Progenitor cell of endocrine pancreas (in vitro differentiated cells): ENCODE results near the gene CA5A. TPM values are rescaled to one million over a fixed set of nuclear protein-coding genes. Genes with fewer than 3 reads are reported as not detected.

Experiments used
- DNase-seq: peaks from one replicate; pipeline ENCODE4 v3.0.0; 2021; ENCODE audit warnings: low spot score; ENCODE audit not compliant: unreplicated experiment
- H3K27ac Mint-ChIP-seq: 2 replicates; pipeline ENCODE4 v1.8.0; 2021; ENCODE audit warnings: mild to moderate bottlenecking, moderate library complexity, mixed read lengths
- H3K27me3 Mint-ChIP-seq: 2 replicates; pipeline ENCODE4 v1.8.0; 2021; ENCODE audit warnings: mixed read lengths
- H3K36me3 Mint-ChIP-seq: 2 replicates; pipeline ENCODE4 v1.8.0; 2022; ENCODE audit warnings: mixed read lengths; ENCODE audit not compliant: insufficient read depth
- H3K4me1 Mint-ChIP-seq: 2 replicates; pipeline ENCODE4 v1.8.0; 2021; ENCODE audit warnings: low read depth, mixed read lengths
- H3K4me3 Mint-ChIP-seq: 2 replicates; pipeline ENCODE4 v1.8.0; 2021; ENCODE audit warnings: low read depth, mild to moderate bottlenecking, moderate library complexity, mixed read lengths
- H3K9me3 Mint-ChIP-seq: 2 replicates; pipeline ENCODE4 v1.8.0; 2021; ENCODE audit warnings: low read depth, mixed read lengths
- total RNA-seq: library from RNA; stranded (reverse); gene quantifications from 2 replicates; pipeline ENCODE4 v1.2.1, GENCODE V29; 2021
- TF ChIP-seq, protein P1 (sequence below): fragments of 200-600 bp; sonication (generic); IDR thresholded peaks from one replicate; pipeline ENCODE4 v1.5.0; 2021; ENCODE audit warnings: antibody characterized with exemption, mild to moderate bottlenecking; ENCODE audit not compliant: unreplicated experiment

The CA5A gene
- total RNA-seq, 1 donor from 2014 or later = 0.36 TPM

DNA sequence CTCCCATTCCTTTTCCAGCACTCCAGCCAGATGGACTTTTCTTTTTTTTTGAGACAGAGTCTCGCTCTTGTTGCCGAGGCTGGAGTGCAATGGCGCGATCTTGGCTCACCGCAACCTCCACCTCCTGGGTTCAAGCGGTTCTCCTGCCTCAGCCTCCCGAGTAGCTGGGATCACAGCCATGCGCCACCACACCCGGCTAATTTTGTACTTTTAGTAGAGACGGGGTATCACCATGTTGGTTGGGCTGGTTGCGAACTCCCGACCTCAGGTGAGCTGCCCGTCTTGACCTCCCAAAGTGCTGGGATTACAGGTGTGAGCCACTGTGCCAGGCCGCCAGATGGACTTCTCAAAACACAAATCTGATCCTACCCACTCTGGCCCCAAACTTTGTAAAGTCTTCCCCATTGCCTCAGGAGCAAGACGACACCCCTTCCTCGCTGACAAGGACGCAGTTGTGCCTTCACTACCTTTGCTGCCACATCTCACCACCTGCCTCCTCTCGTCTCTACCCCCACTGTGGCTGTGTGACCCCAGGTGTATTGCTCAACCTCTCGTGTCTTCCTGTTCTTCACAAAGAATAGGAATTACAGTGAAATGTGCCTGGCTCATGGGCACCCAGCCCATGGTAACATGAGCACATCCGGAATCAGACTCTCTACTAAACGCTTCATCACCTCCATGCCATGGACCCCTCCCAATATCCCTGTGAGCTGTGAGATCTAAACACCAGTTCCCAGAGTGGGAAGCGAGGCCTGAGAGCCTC lies 11.2 kb upstream of the CA5A start:
- Mint-ChIP-seq H3K4me3 (no peak overlapping the region), H3K4me1 (peaks cover 40% of the 10 kb centered on the region), H3K27ac (peak overlapping the region; percentile 99), H3K9me3 (no peaks in the 10 kb centered on the region), H3K27me3 (no peaks in the 10 kb centered on the region), H3K36me3 (peaks cover 3% of the 10 kb centered on the region)
- TF ChIP-seq, protein P1, sequence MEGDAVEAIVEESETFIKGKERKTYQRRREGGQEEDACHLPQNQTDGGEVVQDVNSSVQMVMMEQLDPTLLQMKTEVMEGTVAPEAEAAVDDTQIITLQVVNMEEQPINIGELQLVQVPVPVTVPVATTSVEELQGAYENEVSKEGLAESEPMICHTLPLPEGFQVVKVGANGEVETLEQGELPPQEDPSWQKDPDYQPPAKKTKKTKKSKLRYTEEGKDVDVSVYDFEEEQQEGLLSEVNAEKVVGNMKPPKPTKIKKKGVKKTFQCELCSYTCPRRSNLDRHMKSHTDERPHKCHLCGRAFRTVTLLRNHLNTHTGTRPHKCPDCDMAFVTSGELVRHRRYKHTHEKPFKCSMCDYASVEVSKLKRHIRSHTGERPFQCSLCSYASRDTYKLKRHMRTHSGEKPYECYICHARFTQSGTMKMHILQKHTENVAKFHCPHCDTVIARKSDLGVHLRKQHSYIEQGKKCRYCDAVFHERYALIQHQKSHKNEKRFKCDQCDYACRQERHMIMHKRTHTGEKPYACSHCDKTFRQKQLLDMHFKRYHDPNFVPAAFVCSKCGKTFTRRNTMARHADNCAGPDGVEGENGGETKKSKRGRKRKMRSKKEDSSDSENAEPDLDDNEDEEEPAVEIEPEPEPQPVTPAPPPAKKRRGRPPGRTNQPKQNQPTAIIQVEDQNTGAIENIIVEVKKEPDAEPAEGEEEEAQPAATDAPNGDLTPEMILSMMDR = no peak
- no peak for DNase-seq

DNA sequence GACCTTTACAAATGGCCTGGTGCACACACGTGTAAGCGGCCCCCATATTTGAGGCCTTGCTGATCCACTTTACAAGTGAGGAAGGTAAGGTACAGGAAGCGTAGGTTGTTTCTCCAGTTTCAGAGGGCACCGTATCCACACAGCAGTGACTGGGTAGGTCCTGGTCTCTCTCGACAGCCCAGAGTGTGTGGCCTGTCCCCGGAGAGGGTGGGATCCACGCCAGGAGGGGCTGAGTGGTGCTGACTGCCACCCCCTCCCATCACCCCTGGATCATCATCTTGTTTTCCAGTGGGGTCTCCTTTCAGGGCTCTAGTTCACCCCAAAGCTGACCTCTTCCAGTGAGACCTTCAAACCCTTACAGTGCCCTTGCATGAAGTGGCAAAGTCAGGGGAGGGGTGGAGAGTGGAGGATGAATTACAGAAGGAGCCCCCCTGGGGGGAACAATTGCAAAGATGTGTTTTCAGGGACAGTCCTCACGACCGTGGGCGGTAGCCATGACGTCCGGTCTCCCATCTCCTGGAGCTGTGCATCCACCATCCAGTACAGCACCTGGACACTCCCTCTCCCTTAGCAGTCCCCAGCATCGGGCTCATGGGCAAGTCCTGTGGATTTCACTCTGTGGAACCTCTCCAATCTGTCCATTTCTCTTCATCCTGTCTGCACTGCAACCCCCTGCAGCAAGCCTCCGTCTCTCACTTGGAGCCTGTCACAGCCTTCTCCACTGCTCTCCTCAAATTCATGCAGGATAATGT lies 10.4 kb upstream of the CA5A start:
- H3K27ac Mint-ChIP-seq = peak overlapping the region; percentile 99
- H3K27me3 Mint-ChIP-seq = no peaks in the 10 kb centered on the region
- H3K9me3 Mint-ChIP-seq = no peaks in the 10 kb centered on the region
- H3K4me1 Mint-ChIP-seq = peaks cover 38% of the 10 kb centered on the region
- no peak overlapping the region for H3K4me3 Mint-ChIP-seq
- TF ChIP-seq, protein P1 = no peak
- H3K36me3 Mint-ChIP-seq = no peaks in the 10 kb centered on the region
- DNase-seq = no peak

DNA sequence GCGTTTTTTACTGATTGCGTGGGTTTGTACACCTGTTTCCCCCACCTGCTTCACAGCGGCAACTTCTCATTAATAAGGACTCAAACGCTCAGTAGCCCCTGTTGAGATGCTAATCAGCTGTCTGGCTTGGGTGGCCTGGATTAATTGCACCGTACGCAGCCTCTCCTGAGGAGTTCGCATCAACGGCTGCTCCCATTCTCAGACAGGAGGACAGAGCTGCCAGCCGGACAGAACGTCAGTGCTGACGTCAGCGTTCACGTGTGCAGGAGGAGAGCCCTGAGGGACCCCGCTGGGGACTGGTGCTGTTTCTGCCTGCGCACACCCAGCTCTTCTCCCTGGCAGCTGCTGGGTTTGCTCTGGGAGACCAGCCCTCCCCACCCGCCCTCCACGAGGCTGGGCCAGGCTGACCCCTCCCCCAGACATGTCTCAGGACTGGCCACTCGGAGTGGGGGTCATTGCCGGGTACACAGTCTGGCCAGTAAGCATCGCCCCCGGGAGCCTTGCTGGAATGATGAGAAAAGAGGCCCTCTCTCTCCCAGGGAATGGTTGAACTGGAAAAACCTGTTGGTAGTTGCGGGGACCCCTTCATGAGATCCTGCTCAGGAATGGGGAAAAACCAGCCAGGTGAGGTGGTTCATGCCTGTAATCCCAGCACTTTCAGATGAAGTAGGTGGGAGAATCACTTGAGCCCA lies 9.2 kb upstream of the CA5A start:
- Mint-ChIP-seq H3K27me3 (no peaks in the 10 kb centered on the region), H3K36me3 (no peaks in the 10 kb centered on the region), H3K4me3 (peak overlapping the region; percentile 65), H3K9me3 (no peaks in the 10 kb centered on the region), H3K27ac (peak overlapping the region; percentile 99), H3K4me1 (peaks cover 37% of the 10 kb centered on the region)
- DNase-seq = peak; percentile 90
- TF ChIP-seq, protein P1 = no peak

DNA sequence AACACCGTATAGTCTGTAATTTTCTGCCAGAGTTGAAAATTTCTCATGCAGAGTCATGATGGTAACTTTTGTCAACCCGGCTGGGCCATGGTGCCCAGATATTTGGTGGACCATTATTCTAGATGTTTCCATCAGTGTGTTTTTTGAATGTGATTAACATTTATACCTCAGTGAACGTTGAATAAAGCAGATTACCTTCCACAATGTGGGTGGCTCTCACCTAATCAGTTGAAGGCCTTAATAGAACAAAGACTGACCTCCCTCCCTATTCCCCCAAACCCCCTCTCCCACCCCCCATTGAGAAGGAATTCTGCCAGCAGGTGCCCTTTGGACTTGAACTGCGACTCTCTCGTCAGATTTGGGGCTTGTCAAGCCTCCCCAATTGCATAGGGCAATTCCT lies 6.4 kb upstream of the CA5A start:
- DNase-seq = no peak
- no peaks in the 10 kb centered on the region for H3K27me3 Mint-ChIP-seq
- peaks cover 36% of the 10 kb centered on the region for H3K4me1 Mint-ChIP-seq
- H3K27ac Mint-ChIP-seq = peak overlapping the region; percentile 62
- TF ChIP-seq, protein P1 = no peak
- H3K4me3 Mint-ChIP-seq = no peak overlapping the region
- peaks cover 2% of the 10 kb centered on the region for H3K36me3 Mint-ChIP-seq
- peaks cover 6% of the 10 kb centered on the region for H3K9me3 Mint-ChIP-seq
